Subcutaneous adipose tissue (tissue), 4 donors: ENCODE results near the gene HSPB7. TPM values are rescaled to one million over a fixed set of nuclear protein-coding genes. Genes with fewer than 3 reads are reported as not detected.

Experiments used
- CTCF ChIP-seq: fragments of 450-650 bp; IDR thresholded peaks from one replicate; pipeline ENCODE4 v1.5.1; 2016; ENCODE audit warnings: low read depth, mild to moderate bottlenecking, control low read depth, antibody characterized with exemption, moderate library complexity
- total RNA-seq, 4 donors: library from RNA; depleted of rRNA; stranded (reverse); fragments of >200 nt; gene quantifications; one replicate each; pipeline ENCODE4 v1.1.0, GENCODE V29; 2016

HSPB7 gene
- total RNA-seq, 4 donors from 2014 or later, result 32.3 to 429 (median 122) TPM

GRCh38 chr1:16041200-16041599, 23.4 kb upstream of the HSPB7 start:
- TF ChIP-seq CTCF, result no peak

GRCh38 chr1:16038620-16038912, 20.7 kb upstream of the HSPB7 start:
- no peak for TF ChIP-seq CTCF

- TF ChIP-seq CTCF, result no peak
Observed at GRCh38 chr1:16032388-16033102, 14.7 kb upstream of the HSPB7 start.

GRCh38 chr1:16031551-16031950, 13.7 kb upstream of the HSPB7 start:
- no peak for TF ChIP-seq CTCF

GRCh38 chr1:16029288-16029687, 11.4 kb upstream of the HSPB7 start:
- no peak for TF ChIP-seq CTCF

- no peak for TF ChIP-seq CTCF
Observed at GRCh38 chr1:16028237-16029002, 10.6 kb upstream of the HSPB7 start.

- no peak for TF ChIP-seq CTCF
Observed at GRCh38 chr1:16026723-16027484, 9.1 kb upstream of the HSPB7 start.
